Bone marrow (tissue), 2 donors: ENCODE results near the gene APOO.
A peak's percentile ranks its signal among the peaks of the same experiment; 100 is the strongest.

Source experiments
- DNase-seq, 2 donors: peaks; one replicate each; lab custom pipeline; 2025; lab: John Stamatoyannopoulos, UW

Gene APOO

DNA sequence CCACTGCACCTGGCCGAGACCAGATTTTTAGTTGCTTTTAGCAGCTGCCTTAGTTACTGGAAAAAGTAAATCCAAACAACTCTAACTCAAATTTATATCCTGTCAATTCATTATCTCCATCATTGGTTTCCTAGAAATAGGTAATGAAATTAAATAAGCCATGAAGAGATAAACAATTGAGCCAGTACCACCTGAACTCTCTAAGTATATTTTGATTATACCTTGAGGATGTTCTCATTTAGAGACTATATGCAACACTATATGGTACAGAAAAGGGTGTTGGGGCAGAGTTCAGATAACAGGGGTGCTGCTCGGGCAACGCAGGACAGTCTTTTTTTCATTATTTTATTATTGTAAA lies 89.8 kb downstream of the APOO start:
- DNase-seq = no peak

DNA sequence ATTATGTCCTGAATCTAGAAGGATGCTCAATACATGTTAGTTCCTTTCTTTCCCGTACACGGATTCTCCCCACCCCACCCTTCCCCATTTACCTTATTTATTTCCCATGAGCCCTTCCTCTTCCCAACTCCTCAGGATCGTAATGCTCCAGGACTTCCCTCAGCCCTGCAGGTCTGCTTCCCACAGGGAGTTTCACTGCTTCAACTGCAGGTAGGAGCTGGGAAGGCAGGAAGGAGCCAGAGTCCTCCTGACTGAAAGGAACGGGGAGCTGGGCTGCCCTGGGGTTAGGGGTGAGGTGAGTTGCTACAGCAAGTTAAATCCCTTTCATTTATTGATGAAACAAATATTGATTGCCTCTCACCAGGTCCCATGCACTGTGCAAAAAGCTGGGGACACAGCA lies 91.6 kb downstream of the APOO start:
- no peak for DNase-seq

DNA sequence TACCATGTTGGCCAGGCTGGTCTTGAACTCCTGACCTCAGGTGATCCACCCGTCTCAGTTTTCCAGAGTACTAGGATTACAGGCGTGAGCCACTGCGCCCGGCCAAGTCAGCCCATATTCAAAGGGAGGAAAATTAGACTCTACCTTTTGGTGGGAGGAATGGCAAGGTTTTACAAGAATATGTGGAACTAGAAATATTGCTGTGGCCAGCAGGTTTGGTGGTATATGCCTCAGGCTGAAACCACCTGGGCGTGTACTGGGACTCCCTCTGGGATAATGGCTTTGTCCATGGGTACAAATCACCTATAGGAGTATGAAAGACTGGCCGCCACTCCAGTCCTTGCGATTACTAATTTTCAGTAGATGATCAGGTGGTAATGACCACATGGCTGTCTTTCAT lies 92.4 kb downstream of the APOO start:
- DNase-seq = no peak

DNA sequence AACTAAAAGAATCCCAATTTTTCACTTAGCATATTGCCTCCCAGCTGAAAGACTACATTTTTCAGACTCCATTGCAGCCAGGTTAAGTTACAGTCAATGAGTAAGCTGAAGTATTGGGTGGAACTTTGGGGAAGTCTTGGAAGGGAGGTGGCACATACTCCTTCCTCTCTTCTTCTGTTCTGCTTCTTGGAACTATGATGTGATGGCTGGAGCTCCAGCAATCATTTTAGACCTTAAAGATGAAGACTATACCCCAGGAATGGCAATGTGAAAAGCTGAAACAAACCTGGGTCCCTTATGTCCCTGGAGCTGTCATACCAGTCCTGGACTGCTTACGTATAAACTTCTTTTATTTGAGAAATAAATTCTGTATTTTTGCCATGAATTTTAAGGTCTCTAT lies 93.9 kb downstream of the APOO start:
- no peak for DNase-seq

- DNase-seq = no peak
Measured at GRCh38 chrX:23811656-23812055, 96.1 kb downstream of the APOO start.

GRCh38 chrX:23811108-23811651 lies 96.6 kb downstream of the APOO start:
- peak in 1 of 2 donors; percentile 9 for DNase-seq

GRCh38 chrX:23810279-23810678 lies 97.5 kb downstream of the APOO start:
- no peak for DNase-seq

GRCh38 chrX:23805389-23805788 lies 102.3 kb downstream of the APOO start:
- DNase-seq = no peak

DNA sequence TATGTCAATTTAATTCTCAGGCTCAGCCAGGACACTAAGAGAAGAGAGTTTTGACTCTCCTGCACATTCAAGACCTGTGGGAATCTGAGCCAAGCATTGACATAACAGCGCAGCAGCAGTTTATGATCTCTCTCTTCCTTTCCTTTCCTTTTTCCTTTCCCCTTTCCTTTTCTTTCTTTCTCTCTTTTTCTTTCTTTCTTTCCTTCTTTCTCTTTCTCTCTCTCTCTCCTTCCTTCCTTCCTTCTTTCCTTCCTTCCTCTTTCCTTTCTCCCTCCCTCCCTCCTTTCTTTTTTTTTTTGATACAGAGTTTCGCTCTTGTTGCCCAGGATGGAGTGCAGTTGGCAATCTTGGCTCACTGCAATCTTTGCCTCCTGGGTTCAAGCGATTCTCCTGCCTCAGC lies 103.2 kb downstream of the APOO start:
- no peak for DNase-seq

GRCh38 chrX:23803931-23804381 lies 103.8 kb downstream of the APOO start:
- DNase-seq = no peak

- no peak for DNase-seq
Measured at GRCh38 chrX:23802431-23802830, 105.3 kb downstream of the APOO start.

- DNase-seq = no peak
Measured at GRCh38 chrX:23799469-23800065, 108.2 kb downstream of the APOO start.

DNA sequence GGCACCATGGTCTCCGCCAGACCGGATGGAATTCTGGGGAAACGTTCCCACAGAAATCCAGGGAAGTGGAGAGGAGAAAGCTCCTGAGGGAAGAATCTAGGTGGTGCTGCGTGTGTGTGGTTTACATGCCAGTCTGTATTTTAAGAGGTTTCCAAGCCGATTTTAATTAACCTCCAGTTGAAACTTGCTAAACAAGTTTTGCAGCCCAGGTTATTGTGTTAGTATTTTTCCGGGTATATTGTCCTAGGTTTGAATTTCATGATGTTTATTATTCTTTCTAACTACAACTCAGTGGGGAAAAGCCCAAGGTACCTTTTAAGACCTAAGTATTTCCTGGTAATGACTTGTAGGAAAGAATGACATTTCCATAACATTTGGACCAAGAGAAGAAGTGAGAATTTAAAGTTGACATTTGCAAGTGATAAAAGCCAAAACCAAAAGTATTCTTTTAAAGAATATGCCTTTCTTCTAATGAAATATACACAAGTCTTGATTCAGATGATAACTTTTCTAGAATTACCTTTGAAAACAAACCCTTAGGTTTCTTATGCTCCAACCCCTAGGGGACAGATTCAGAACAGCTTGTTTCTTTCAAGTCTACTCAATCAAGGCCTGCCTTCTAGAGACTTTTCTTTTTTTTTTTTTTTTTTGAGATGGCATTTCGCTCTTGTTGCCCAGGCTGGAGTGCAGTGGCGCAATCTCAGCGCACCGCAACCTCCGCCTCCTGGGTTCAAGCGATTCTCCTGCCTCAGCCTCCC lies 110.2 kb downstream of the APOO start:
- DNase-seq = no peak

DNA sequence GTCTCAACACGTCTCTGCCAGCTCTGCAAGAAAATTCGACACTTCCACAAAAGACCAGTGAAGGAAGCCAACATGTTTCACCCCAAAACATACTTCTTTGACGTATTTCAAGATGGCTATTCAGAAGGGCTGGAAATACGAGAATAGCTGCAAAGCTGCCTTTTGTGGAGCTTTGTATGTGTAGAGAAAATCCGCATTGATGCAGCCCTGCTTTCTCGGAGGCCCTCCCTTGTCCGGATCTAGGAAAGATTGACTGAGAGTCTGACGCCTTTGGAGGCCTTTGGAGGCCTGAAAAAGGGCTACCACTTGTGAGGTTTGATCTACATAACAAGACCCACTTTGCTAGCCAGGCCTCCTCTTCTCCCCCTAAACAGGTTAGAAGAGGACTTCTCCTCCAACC lies 112.5 kb downstream of the APOO start:
- DNase-seq = no peak

GRCh38 chrX:23792861-23793553 lies 114.7 kb downstream of the APOO start:
- no peak for DNase-seq

DNA sequence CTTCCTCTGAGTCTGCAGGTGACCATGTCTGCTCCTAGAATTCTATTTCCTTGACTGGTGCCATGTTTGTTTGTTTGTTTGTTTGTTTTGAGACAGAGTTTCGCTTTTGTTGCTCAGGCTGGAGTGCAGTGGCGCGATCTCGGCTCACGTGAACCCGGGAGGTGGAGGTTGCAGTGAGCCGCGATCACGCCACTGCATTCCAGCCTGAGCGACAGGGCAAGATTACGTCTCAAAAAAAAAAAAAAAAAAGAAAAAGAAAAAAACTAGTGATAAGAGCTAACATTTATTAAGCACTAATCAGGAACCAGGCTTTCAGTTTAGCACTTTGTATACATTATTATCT lies 117.6 kb downstream of the APOO start:
- no peak for DNase-seq

DNA sequence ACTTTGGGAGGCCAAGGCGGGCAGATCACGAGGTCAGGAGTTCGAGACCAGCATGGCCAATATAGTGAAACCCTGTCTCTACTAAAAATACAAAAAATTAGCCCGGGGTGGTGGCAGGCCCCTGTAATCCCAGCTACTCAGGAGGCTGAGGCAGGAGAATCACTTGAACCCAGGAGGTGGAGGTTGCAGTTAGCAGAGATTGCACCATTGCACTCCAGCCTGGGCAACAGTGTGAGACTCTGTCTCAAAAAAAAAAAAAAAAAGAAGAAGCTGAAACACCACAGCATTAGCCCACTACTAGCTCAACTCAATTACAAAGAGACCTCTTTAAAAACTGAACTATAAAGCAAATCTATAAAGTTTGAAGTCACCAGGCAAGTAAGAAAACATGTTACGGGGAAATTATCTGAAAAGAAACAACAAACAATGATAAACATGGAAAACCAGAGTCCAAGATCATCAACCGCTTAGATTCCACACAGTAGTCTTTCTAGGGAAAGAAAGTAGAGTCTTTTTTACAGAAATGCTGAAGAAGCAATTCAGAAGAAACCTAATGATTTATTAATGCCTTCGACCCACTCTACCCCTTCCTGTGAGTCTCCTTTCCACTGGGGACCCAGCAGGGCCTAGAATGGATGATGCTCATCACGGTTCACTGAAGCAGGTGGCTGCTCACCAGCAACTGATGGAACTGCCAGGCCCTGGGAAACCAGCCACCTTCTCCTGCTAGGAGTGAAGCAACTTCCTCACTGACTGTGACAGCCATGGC lies 118.2 kb downstream of the APOO start:
- no peak for DNase-seq

GRCh38 chrX:23788946-23789345 lies 118.8 kb downstream of the APOO start:
- no peak for DNase-seq

DNA sequence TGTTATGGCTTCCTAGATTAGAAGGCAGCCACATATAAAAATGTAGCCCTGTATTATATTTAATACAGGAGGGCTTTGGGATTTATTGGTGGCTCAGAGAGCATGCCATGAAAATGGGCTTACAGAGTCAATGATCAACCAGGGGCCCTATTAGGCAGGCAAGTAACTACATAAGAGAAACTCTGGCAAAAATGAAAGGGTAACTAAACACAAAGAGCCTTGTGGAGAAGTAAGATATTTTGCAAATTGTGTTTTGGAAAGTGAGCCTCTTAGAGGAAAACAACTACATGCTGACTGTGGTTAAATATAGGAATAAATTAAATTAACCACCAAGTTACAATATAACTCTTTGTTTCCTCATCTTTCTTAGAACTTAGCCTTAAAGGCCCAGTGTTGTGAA lies 119.2 kb downstream of the APOO start:
- DNase-seq = no peak

GRCh38 chrX:23787745-23788118 lies 120.0 kb downstream of the APOO start:
- DNase-seq = no peak

DNA sequence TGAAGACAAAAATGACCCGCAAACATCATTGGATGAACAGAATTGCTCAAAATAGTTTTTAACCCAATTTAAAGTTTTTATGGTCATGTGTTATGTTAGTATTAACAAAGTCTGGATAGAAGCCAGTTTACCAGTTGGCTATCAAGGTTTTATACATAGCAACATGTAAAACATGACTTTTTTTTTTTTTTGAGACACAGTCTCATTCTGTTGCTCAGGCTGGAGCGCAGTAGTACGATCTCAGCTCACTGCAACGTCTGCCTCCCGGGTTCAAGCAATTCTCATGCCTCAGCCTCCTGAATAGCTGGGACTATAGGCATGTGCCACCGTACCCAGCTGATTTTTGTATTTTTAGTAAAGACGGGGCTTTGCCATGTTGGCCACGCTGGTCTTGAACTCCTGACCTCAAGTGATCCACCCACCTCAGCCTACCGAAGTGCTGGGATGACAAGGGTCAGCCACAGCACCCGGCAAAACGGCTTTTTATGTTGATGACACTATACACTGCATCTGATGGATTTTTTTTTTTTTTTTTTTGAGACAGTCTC lies 121.4 kb downstream of the APOO start:
- no peak for DNase-seq

- no peak for DNase-seq
Measured at GRCh38 chrX:23785580-23785979, 122.2 kb downstream of the APOO start.
